WTC11 (cell line): Measurements from ENCODE around the gene NR3C2.

Experiments
- CREB1 ChIP-seq: sonication (generic); formaldehyde crosslinking; IDR thresholded peaks from 2 replicates; pipeline ENCODE4 v1.8.0; 2023; ENCODE audit warnings: mild to moderate bottlenecking, missing genetic modification reagents
- CTCF ChIP-seq: fragments of 200-600 bp; IDR thresholded peaks from 2 replicates; pipeline ENCODE4 v1.8.0; 2022; ENCODE audit warnings: antibody characterized with exemption
- ELF4 ChIP-seq: sonication (generic); formaldehyde crosslinking; IDR thresholded peaks from 2 replicates; pipeline ENCODE4 v1.8.1; 2022; ENCODE audit warnings: low read depth, mild to moderate bottlenecking, moderate library complexity, missing genetic modification reagents
- HMGA2 ChIP-seq: fragments of 250-450 bp; sonication (Bioruptor Pico); IDR thresholded peaks from 2 replicates; pipeline ENCODE4 v1.4.0; 2021; ENCODE audit warnings: mild to moderate bottlenecking, moderate library complexity
- NFYB ChIP-seq: sonication (generic); formaldehyde crosslinking; conservative IDR thresholded peaks from 2 replicates; pipeline ENCODE4 v1.8.0; 2022; ENCODE audit warnings: low read depth, missing genetic modification reagents
- NR2C2 ChIP-seq: sonication (generic); formaldehyde crosslinking; IDR thresholded peaks from 2 replicates; pipeline ENCODE4 v1.8.0; 2022; ENCODE audit warnings: mild to moderate bottlenecking, missing genetic modification reagents
- ZBTB21 ChIP-seq: sonication (generic); formaldehyde crosslinking; IDR thresholded peaks from 2 replicates; pipeline ENCODE4 v1.8.1; 2023; ENCODE audit warnings: mild to moderate bottlenecking, missing genetic modification reagents, borderline replicate concordance
- TF ChIP-seq, protein P1 (sequence below): sonication (generic); formaldehyde crosslinking; IDR thresholded peaks from 2 replicates; pipeline ENCODE4 v1.8.0; 2022; ENCODE audit warnings: mild to moderate bottlenecking, missing genetic modification reagents
- TF ChIP-seq, protein P2 (sequence below): sonication (generic); formaldehyde crosslinking; IDR thresholded peaks from 2 replicates; pipeline ENCODE4 v1.8.0; 2022; ENCODE audit warnings: mild to moderate bottlenecking, missing genetic modification reagents
- TF ChIP-seq, protein P3 (sequence below): sonication (generic); formaldehyde crosslinking; IDR thresholded peaks from 2 replicates; pipeline ENCODE4 v1.8.0; 2023; ENCODE audit warnings: missing genetic modification reagents
- TF ChIP-seq, protein P4 (sequence below): sonication (generic); formaldehyde crosslinking; IDR thresholded peaks from 2 replicates; pipeline ENCODE4 v1.8.1; 2022; ENCODE audit warnings: low read depth, mild to moderate bottlenecking, moderate library complexity, missing genetic modification reagents, borderline replicate concordance
- TF ChIP-seq, protein P5 (sequence below): sonication (generic); formaldehyde crosslinking; conservative IDR thresholded peaks from 2 replicates; pipeline ENCODE4 v1.8.1; 2022; ENCODE audit warnings: mild to moderate bottlenecking, missing genetic modification reagents
- TF ChIP-seq, protein P6 (sequence below): sonication (generic); formaldehyde crosslinking; IDR thresholded peaks from 2 replicates; pipeline ENCODE4 v1.8.0; 2022; ENCODE audit warnings: mild to moderate bottlenecking, missing genetic modification reagents

- TF ChIP-seq, protein P1, sequence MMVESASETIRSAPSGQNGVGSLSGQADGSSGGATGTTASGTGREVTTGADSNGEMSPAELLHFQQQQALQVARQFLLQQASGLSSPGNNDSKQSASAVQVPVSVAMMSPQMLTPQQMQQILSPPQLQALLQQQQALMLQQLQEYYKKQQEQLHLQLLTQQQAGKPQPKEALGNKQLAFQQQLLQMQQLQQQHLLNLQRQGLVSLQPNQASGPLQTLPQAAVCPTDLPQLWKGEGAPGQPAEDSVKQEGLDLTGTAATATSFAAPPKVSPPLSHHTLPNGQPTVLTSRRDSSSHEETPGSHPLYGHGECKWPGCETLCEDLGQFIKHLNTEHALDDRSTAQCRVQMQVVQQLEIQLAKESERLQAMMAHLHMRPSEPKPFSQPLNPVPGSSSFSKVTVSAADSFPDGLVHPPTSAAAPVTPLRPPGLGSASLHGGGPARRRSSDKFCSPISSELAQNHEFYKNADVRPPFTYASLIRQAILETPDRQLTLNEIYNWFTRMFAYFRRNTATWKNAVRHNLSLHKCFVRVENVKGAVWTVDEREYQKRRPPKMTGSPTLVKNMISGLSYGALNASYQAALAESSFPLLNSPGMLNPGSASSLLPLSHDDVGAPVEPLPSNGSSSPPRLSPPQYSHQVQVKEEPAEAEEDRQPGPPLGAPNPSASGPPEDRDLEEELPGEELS (CRISPR knock-in tag), result no peak
- TF ChIP-seq CREB1 (CRISPR knock-in tag) (no peak), HMGA2 (CRISPR knock-in tag) (no peak), ZBTB21 (CRISPR knock-in tag) (no peak), CTCF (no peak), NFYB (CRISPR knock-in tag) (no peak), NR2C2 (no peak), ELF4 (CRISPR knock-in tag) (no peak)
- TF ChIP-seq, protein P2, sequence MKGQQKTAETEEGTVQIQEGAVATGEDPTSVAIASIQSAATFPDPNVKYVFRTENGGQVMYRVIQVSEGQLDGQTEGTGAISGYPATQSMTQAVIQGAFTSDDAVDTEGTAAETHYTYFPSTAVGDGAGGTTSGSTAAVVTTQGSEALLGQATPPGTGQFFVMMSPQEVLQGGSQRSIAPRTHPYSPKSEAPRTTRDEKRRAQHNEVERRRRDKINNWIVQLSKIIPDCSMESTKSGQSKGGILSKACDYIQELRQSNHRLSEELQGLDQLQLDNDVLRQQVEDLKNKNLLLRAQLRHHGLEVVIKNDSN (CRISPR knock-in tag), result no peak
- TF ChIP-seq, protein P3, sequence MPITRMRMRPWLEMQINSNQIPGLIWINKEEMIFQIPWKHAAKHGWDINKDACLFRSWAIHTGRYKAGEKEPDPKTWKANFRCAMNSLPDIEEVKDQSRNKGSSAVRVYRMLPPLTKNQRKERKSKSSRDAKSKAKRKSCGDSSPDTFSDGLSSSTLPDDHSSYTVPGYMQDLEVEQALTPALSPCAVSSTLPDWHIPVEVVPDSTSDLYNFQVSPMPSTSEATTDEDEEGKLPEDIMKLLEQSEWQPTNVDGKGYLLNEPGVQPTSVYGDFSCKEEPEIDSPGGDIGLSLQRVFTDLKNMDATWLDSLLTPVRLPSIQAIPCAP (CRISPR knock-in tag), result no peak
- TF ChIP-seq, protein P4, sequence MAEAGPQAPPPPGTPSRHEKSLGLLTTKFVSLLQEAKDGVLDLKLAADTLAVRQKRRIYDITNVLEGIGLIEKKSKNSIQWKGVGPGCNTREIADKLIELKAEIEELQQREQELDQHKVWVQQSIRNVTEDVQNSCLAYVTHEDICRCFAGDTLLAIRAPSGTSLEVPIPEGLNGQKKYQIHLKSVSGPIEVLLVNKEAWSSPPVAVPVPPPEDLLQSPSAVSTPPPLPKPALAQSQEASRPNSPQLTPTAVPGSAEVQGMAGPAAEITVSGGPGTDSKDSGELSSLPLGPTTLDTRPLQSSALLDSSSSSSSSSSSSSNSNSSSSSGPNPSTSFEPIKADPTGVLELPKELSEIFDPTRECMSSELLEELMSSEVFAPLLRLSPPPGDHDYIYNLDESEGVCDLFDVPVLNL, result no peak
- TF ChIP-seq, protein P5, sequence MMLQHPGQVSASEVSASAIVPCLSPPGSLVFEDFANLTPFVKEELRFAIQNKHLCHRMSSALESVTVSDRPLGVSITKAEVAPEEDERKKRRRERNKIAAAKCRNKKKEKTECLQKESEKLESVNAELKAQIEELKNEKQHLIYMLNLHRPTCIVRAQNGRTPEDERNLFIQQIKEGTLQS (CRISPR knock-in tag), result no peak
- TF ChIP-seq, protein P6, sequence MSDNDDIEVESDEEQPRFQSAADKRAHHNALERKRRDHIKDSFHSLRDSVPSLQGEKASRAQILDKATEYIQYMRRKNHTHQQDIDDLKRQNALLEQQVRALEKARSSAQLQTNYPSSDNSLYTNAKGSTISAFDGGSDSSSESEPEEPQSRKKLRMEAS (CRISPR knock-in tag), result no peak
Observed at GRCh38 chr4:148075438-148075837, 366.8 kb downstream of the NR3C2 start.
